ENCODE results near the gene ARVCF. TPM values are rescaled to one million over a fixed set of nuclear protein-coding genes. Genes with fewer than 3 reads are reported as not detected.

The ARVCF gene
- total RNA-seq, 2 experiments from 2014 or later: 1.5 to 2.4 TPM

GRCh38 chr22:19980766-19981165 is 35.9 kb downstream of the ARVCF start:
- no peaks in the 10 kb centered on the region for H3K9me3 Mint-ChIP-seq
- H3K36me3 Mint-ChIP-seq: no peaks in the 10 kb centered on the region
- no peak overlapping the region for H3K27ac Mint-ChIP-seq
- peaks cover 2% of the 10 kb centered on the region for H3K27me3 Mint-ChIP-seq
- no peak for DNase-seq
- no peak overlapping the region for H3K4me3 Mint-ChIP-seq
- no peaks in the 10 kb centered on the region for H3K4me1 Mint-ChIP-seq (ENCODE audit: low read depth)
- ChIA-PET POLR2A (no interaction called here), CTCF (interaction anchor here (0.6 kb wide), 1 partner anchor 59 kb away, joined by 3 read pairs; no protein-coding TSS in a partner anchor)
- intact Hi-C loops (cut with micrococcal nuclease): no loop called here

- Mint-ChIP-seq H3K4me3 (no peak overlapping the region), H3K9me3 (no peaks in the 10 kb centered on the region), H3K36me3 (no peaks in the 10 kb centered on the region), H3K4me1 (ENCODE audit: low read depth) (no peaks in the 10 kb centered on the region), H3K27me3 (no peaks in the 10 kb centered on the region), H3K27ac (no peak overlapping the region)
- POLR2A ChIA-PET: no interaction called here
- CTCF ChIA-PET: interaction anchor here (1.2 kb wide), 1 partner anchor 33 kb away, joined by 3 read pairs; no protein-coding TSS in a partner anchor
- intact Hi-C loops (cut with micrococcal nuclease): no loop called here
- DNase-seq: no peak
These were observed 36.7 kb downstream of the ARVCF start for GRCh38 chr22:19979712-19980493.

DNA sequence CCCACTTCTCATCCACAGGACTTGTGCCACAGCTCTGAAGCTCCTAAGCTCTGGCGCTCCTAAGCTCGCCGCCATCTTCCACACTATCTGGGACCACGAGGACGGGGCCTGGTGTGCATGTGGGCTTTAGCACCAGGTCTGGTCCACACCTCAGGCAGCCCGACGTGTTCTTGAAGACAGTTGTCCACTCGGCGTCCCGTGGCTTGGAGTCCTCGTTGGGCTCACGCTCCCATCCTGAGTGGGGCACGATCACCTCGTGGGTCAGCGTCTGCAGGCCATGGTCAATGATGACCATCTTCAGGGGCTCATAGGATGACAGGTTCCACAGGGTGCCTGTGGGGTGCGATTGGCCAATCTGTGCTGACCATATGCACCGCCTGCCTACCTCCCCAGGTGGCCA is 37.9 kb downstream of the ARVCF start:
- ChIA-PET POLR2A (no interaction called here), CTCF (interaction anchor here (1.2 kb wide), 1 partner anchor 34 kb away, joined by 3 read pairs; no protein-coding TSS in a partner anchor)
- intact Hi-C loops (cut with micrococcal nuclease): no loop called here
- no peaks in the 10 kb centered on the region for H3K4me1 Mint-ChIP-seq (ENCODE audit: low read depth)
- no peaks in the 10 kb centered on the region for H3K36me3 Mint-ChIP-seq
- no peaks in the 10 kb centered on the region for H3K27me3 Mint-ChIP-seq
- H3K4me3 Mint-ChIP-seq: no peak overlapping the region
- H3K27ac Mint-ChIP-seq: no peak overlapping the region
- no peaks in the 10 kb centered on the region for H3K9me3 Mint-ChIP-seq
- DNase-seq: no peak

DNA sequence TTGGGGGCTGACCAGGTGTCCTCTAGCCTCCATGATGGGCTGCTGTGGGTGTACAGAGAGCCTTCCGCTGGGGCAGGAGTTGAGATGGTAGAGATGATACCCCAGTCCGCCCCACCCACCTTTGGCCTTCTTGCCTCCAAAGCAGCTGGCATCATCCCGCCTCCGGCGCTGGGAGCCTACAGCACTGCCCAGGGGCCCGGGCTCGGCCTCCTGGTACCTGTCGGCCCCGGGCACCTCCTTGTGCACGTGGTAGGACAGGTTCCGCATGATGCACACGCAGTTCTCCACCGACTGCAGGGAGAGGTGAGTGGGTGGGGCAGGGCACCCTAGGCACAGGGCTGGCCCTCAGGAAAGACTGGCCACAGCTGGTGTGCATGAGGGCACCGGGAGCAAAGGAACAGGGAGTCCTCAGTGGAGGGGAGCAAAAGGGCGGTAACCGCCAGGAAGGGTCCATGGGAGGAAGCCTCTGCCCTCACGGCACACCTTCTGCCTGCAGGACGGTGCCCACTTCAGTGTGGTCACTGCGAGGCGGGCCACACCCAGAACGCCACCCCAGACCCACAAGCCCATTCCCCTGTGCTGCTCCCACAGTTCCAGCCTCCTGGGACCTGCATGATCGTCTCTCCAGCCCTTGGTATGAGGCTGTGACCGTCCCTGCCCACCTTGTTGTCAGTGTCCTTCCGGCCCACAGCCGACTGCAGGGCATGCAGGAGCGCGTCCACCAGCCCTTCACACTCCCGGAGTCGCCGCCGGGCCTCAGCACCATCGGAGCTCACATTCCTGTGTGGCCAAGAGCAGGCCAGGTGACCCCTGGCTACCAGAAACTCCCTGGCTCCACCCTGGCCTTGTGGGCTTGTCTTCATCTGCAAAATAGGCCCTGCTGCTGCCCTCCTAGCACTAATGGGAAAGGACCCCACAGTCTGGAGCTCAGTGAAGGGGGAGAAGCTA is 39.1 kb downstream of the ARVCF start:
- no peak for DNase-seq
- H3K27me3 Mint-ChIP-seq: no peaks in the 10 kb centered on the region
- ChIA-PET CTCF (no interaction called here), POLR2A (no interaction called here)
- H3K4me3 Mint-ChIP-seq: no peak overlapping the region
- H3K36me3 Mint-ChIP-seq: no peaks in the 10 kb centered on the region
- no peaks in the 10 kb centered on the region for H3K9me3 Mint-ChIP-seq
- H3K4me1 Mint-ChIP-seq (ENCODE audit: low read depth): no peaks in the 10 kb centered on the region
- H3K27ac Mint-ChIP-seq: no peak overlapping the region
- intact Hi-C loops (cut with micrococcal nuclease): no loop called here

- H3K4me1 Mint-ChIP-seq (ENCODE audit: low read depth): no peaks in the 10 kb centered on the region
- H3K4me3 Mint-ChIP-seq: no peak overlapping the region
- no peak overlapping the region for H3K27ac Mint-ChIP-seq
- H3K9me3 Mint-ChIP-seq: no peaks in the 10 kb centered on the region
- intact Hi-C loops (cut with micrococcal nuclease): no loop called here
- DNase-seq: no peak
- H3K27me3 Mint-ChIP-seq: no peaks in the 10 kb centered on the region
- CTCF ChIA-PET: no interaction called here
- POLR2A ChIA-PET: no interaction called here
- no peaks in the 10 kb centered on the region for H3K36me3 Mint-ChIP-seq
These were observed 40.0 kb downstream of the ARVCF start for GRCh38 chr22:19976671-19977070.

GRCh38 chr22:19975707-19976035 is 41.0 kb downstream of the ARVCF start:
- no peak overlapping the region for H3K27ac Mint-ChIP-seq
- no peaks in the 10 kb centered on the region for H3K27me3 Mint-ChIP-seq
- intact Hi-C loops (cut with micrococcal nuclease): no loop called here
- ChIA-PET POLR2A (no interaction called here), CTCF (no interaction called here)
- H3K4me3 Mint-ChIP-seq: no peak overlapping the region
- peaks cover 3% of the 10 kb centered on the region for H3K4me1 Mint-ChIP-seq (ENCODE audit: low read depth)
- no peaks in the 10 kb centered on the region for H3K9me3 Mint-ChIP-seq
- no peak for DNase-seq
- no peaks in the 10 kb centered on the region for H3K36me3 Mint-ChIP-seq

- Mint-ChIP-seq H3K4me1 (ENCODE audit: low read depth) (peaks cover 3% of the 10 kb centered on the region), H3K27me3 (no peaks in the 10 kb centered on the region), H3K36me3 (no peaks in the 10 kb centered on the region), H3K4me3 (no peak overlapping the region), H3K9me3 (no peaks in the 10 kb centered on the region), H3K27ac (no peak overlapping the region)
- ChIA-PET CTCF (no interaction called here), POLR2A (no interaction called here)
- intact Hi-C loops (cut with micrococcal nuclease): no loop called here
- no peak for DNase-seq
These were observed 41.5 kb downstream of the ARVCF start for GRCh38 chr22:19974935-19975706.

DNA sequence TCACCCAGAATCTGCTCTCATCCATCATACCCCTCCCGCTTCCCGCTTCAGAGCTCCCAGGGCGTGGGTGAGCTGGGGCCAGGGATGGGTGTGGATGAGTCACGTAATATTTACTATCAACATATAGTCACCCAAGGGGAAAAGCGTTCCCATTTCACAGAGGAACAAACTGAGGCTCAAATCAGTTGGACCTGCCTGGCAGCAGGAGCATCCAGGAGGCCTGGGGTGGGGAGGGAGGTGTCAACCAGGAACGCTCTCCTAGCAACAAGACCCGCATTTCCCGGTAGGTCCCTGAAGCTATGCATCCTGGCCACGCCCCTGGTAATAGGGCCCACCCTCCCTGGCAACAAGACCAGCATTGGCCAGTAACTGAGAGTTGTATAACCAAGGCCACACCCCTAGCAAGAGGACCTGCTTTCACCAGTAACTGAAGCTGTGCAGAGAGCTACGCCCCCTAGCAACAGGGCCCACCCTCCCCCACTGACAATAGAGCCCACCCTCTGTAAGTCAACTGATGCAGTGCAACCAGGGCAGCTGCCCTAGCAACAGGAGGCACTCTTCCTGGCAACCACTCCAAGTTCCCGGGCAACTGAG is 42.3 kb downstream of the ARVCF start:
- intact Hi-C loops (cut with micrococcal nuclease): no loop called here
- CTCF ChIA-PET: no interaction called here
- H3K27ac Mint-ChIP-seq: no peak overlapping the region
- H3K9me3 Mint-ChIP-seq: no peaks in the 10 kb centered on the region
- no peak overlapping the region for H3K4me3 Mint-ChIP-seq
- no peaks in the 10 kb centered on the region for H3K36me3 Mint-ChIP-seq
- no peaks in the 10 kb centered on the region for H3K27me3 Mint-ChIP-seq
- POLR2A ChIA-PET: no interaction called here
- DNase-seq: no peak
- peaks cover 3% of the 10 kb centered on the region for H3K4me1 Mint-ChIP-seq (ENCODE audit: low read depth)

GRCh38 chr22:19973551-19974267 is 42.9 kb downstream of the ARVCF start:
- no peak overlapping the region for H3K27ac Mint-ChIP-seq
- H3K4me1 Mint-ChIP-seq (ENCODE audit: low read depth): peaks cover 3% of the 10 kb centered on the region
- POLR2A ChIA-PET: no interaction called here
- H3K9me3 Mint-ChIP-seq: no peaks in the 10 kb centered on the region
- no peak for DNase-seq
- no peaks in the 10 kb centered on the region for H3K27me3 Mint-ChIP-seq
- no peak overlapping the region for H3K4me3 Mint-ChIP-seq
- no peaks in the 10 kb centered on the region for H3K36me3 Mint-ChIP-seq
- intact Hi-C loops (cut with micrococcal nuclease): no loop called here
- CTCF ChIA-PET: no interaction called here

DNA sequence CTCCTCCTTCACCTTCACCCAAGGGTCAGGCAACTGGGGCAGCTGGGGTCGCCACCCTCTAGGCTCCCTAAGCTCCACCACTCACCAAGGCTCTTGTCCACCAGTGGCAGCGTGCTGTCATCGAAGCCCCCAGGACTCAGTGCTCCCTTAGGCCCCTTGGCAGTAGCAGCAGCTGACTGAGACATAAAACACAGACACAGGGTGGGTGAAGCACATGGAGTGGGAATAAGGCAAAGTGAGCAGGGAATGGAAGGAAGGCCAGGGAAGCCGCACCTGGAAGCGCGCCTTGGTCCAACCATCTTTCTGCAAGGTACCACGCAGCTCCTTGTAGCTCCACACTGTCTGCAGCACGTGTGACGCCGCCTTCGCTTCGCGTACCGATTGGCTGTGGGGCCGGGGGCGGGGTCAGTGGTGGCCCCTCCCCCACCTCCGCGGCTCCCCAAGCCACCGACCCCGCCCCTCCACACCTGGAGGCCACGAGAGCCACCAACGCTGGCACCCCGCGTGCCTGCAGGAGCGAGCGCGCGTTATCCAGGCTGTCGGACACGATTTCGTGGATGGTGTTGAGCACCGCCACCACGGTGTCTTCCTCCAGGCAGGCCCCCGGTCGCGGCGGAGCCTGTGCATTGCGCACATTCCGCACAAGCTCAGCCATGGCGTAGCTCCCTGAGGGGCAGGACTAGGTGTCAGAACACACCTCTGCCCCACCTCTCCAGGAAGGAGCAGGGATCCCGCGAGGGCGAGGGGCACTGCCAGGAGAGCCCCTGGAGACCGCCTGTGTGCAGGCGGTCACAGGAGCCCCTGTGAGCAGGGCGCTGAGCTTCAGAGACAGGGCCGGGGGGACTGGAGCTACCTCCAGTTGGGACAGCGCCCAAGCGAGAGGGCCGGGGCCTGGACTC is 43.7 kb downstream of the ARVCF start:
- Mint-ChIP-seq H3K36me3 (no peaks in the 10 kb centered on the region), H3K4me1 (ENCODE audit: low read depth) (peaks cover 3% of the 10 kb centered on the region), H3K9me3 (no peaks in the 10 kb centered on the region), H3K27ac (no peak overlapping the region), H3K4me3 (no peak overlapping the region), H3K27me3 (no peaks in the 10 kb centered on the region)
- DNase-seq: no peak
- intact Hi-C loops (cut with micrococcal nuclease): no loop called here
- ChIA-PET CTCF (interaction anchor here (1.8 to 3.4 kb wide), 3 partner anchors 19 to 156 kb away, joined by 6 to 25 read pairs (median 14); no protein-coding TSS in a partner anchor), POLR2A (no interaction called here)

DNA sequence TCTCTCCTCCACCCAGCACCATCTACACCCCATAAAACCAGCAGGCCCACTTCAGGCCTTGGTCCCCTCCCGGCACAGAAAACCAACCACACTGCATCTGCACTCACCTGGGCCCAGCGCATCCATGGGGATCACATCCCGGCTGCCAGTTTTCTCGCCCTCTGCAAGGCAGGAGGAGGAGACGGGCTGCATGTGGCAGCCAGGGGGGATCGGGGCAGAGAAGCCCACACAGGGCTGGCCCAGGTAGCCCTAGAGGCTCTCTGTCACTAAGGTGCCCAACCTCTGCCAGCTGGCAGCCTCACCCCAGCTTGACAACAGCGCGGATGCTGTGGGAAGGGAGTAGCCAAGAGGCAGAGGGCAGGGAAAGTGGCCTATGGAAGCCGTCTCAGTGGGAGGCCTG is 44.4 kb downstream of the ARVCF start:
- no peak overlapping the region for H3K27ac Mint-ChIP-seq
- H3K4me1 Mint-ChIP-seq (ENCODE audit: low read depth): peaks cover 3% of the 10 kb centered on the region
- CTCF ChIA-PET: interaction anchor here (1.1 to 3.4 kb wide), 4 partner anchors 18 to 157 kb away, joined by 3 to 25 read pairs (median 10); no protein-coding TSS in a partner anchor
- POLR2A ChIA-PET: no interaction called here
- no peak overlapping the region for H3K4me3 Mint-ChIP-seq
- H3K9me3 Mint-ChIP-seq: no peaks in the 10 kb centered on the region
- intact Hi-C loops (cut with micrococcal nuclease): no loop called here
- no peak for DNase-seq
- peaks cover 2% of the 10 kb centered on the region for H3K36me3 Mint-ChIP-seq
- H3K27me3 Mint-ChIP-seq: no peaks in the 10 kb centered on the region
